ENCODE measurements around the gene YBX3. TPM values are rescaled to one million over a fixed set of nuclear protein-coding genes. Genes with fewer than 3 reads are reported as not detected.

Gene YBX3
- total and polyA plus RNA-seq, 2 donors from 2014 or later: 86.9 to 347 TPM

GRCh38 chr12:10709808-10710207 lies 13.3 kb downstream of the YBX3 start:
- no peak for TF ChIP-seq CTCF (IDR thresholded peaks at IDR 0.05; ENCODE audit: borderline replicate concordance, extremely low read depth, insufficient read depth)
- H3K4me3 ChIP-seq (ENCODE audit: low read length in 3 of 3): no peak overlapping the region
- no peak for FAIRE-seq
- H3K27me3 ChIP-seq (ENCODE audit: control insufficient read depth, insufficient read depth, low read length): no peaks in the 10 kb centered on the region
- H3K9ac ChIP-seq (ENCODE audit: low read length in 3 of 3): no peak overlapping the region
- DNase-seq: no peak
- intact Hi-C loops (cut with DNase I): no loop called here
- peaks cover 5 to 56% (median 38%) of the 10 kb centered on the region in 3 donors for H3K36me3 ChIP-seq (ENCODE audit: control insufficient read depth in 2 of 3, insufficient read depth in 3 of 3, low read length in 3 of 3)
- no peak overlapping the region for H3K27ac ChIP-seq (ENCODE audit: low read depth in 2 of 2, low read length in 2 of 2)
- no peaks in the 10 kb centered on the region for H3K4me1 ChIP-seq (ENCODE audit: control insufficient read depth in 2 of 3, insufficient read depth in 2 of 3, low read depth in 1 of 3, low read length in 3 of 3)
- no peaks in the 10 kb centered on the region for H3K9me3 ChIP-seq (ENCODE audit: control insufficient read depth in 2 of 3, insufficient read depth in 1 of 3, low read length in 3 of 3)

GRCh38 chr12:10708862-10709261 lies 14.3 kb downstream of the YBX3 start:
- intact Hi-C loops (cut with DNase I): no loop called here
- Histone ChIP-seq H3K9me3 (ENCODE audit: control insufficient read depth in 2 of 3, insufficient read depth in 1 of 3, low read length in 3 of 3) (no peaks in the 10 kb centered on the region), H3K36me3 (ENCODE audit: control insufficient read depth in 2 of 3, insufficient read depth in 3 of 3, low read length in 3 of 3) (peaks cover 2 to 53% (median 39%) of the 10 kb centered on the region in 3 donors), H3K27ac (ENCODE audit: low read depth in 2 of 2, low read length in 2 of 2) (no peak overlapping the region), H3K4me1 (ENCODE audit: control insufficient read depth in 2 of 3, insufficient read depth in 2 of 3, low read depth in 1 of 3, low read length in 3 of 3) (no peaks in the 10 kb centered on the region), H3K27me3 (ENCODE audit: control insufficient read depth, insufficient read depth, low read length) (no peaks in the 10 kb centered on the region), H3K9ac (ENCODE audit: low read length in 3 of 3) (no peak overlapping the region), H3K4me3 (ENCODE audit: low read length in 3 of 3) (no peak overlapping the region)
- no peak for FAIRE-seq
- DNase-seq: no peak
- TF ChIP-seq CTCF (IDR thresholded peaks at IDR 0.05; ENCODE audit: borderline replicate concordance, extremely low read depth, insufficient read depth): no peak

- H3K36me3 ChIP-seq (ENCODE audit: control insufficient read depth in 2 of 3, insufficient read depth in 3 of 3, low read length in 3 of 3): peaks cover 9 to 56% (median 37%) of the 10 kb centered on the region in 3 donors
- no peak for TF ChIP-seq CTCF (IDR thresholded peaks at IDR 0.05; ENCODE audit: borderline replicate concordance, extremely low read depth, insufficient read depth)
- no peak overlapping the region for H3K4me3 ChIP-seq (ENCODE audit: low read length in 3 of 3)
- DNase-seq: no peak
- intact Hi-C loops (cut with DNase I): no loop called here
- no peaks in the 10 kb centered on the region for H3K4me1 ChIP-seq (ENCODE audit: control insufficient read depth in 2 of 3, insufficient read depth in 2 of 3, low read depth in 1 of 3, low read length in 3 of 3)
- FAIRE-seq: no peak
- H3K9me3 ChIP-seq (ENCODE audit: control insufficient read depth in 2 of 3, insufficient read depth in 1 of 3, low read length in 3 of 3): no peaks in the 10 kb centered on the region
- no peak overlapping the region for H3K9ac ChIP-seq (ENCODE audit: low read length in 3 of 3)
- no peak overlapping the region for H3K27ac ChIP-seq (ENCODE audit: low read depth in 2 of 2, low read length in 2 of 2)
- H3K27me3 ChIP-seq (ENCODE audit: control insufficient read depth, insufficient read depth, low read length): no peaks in the 10 kb centered on the region
Observed at GRCh38 chr12:10705655-10706054, 17.5 kb downstream of the YBX3 start.

GRCh38 chr12:10701843-10702242 lies 21.3 kb downstream of the YBX3 start:
- Histone ChIP-seq H3K36me3 (ENCODE audit: control insufficient read depth in 2 of 3, insufficient read depth in 3 of 3, low read length in 3 of 3) (peaks cover 10 to 47% (median 40%) of the 10 kb centered on the region in 3 donors), H3K4me3 (ENCODE audit: low read length in 3 of 3) (no peak overlapping the region), H3K27ac (ENCODE audit: low read depth in 2 of 2, low read length in 2 of 2) (no peak overlapping the region), H3K9ac (ENCODE audit: low read length in 3 of 3) (no peak overlapping the region), H3K27me3 (ENCODE audit: control insufficient read depth, insufficient read depth, low read length) (no peaks in the 10 kb centered on the region), H3K9me3 (ENCODE audit: control insufficient read depth in 2 of 3, insufficient read depth in 1 of 3, low read length in 3 of 3) (no peaks in the 10 kb centered on the region), H3K4me1 (ENCODE audit: control insufficient read depth in 2 of 3, insufficient read depth in 2 of 3, low read depth in 1 of 3, low read length in 3 of 3) (no peaks in the 10 kb centered on the region)
- DNase-seq (no peak), FAIRE-seq (no peak)
- no peak for TF ChIP-seq CTCF (IDR thresholded peaks at IDR 0.05; ENCODE audit: borderline replicate concordance, extremely low read depth, insufficient read depth)
- intact Hi-C loops (cut with DNase I): no loop called here
